Epithelial cell of esophagus (primary cell): ENCODE data around the gene TM9SF4.
A peak's percentile ranks its signal among the peaks of the same experiment; 100 is the strongest.

Experiments used
- DNase-seq: peaks from one replicate; pipeline ENCODE4 v3.0.0; 2010; ENCODE audit warnings: low read depth
- H3K4me3 ChIP-seq: 2 replicates; pipeline ENCODE4 v1.5.1; 2011; ENCODE audit warnings: mild to moderate bottlenecking, low read length, control low read depth
- TF ChIP-seq, protein P1 (sequence below): IDR thresholded peaks from 2 replicates; pipeline ENCODE4 v1.5.1; 2011; ENCODE audit warnings: low read depth, mild to moderate bottlenecking, low read length, control low read depth, inconsistent platforms; ENCODE audit not compliant: insufficient read depth; ENCODE audit errors: missing control alignments

TM9SF4 gene, protein sequence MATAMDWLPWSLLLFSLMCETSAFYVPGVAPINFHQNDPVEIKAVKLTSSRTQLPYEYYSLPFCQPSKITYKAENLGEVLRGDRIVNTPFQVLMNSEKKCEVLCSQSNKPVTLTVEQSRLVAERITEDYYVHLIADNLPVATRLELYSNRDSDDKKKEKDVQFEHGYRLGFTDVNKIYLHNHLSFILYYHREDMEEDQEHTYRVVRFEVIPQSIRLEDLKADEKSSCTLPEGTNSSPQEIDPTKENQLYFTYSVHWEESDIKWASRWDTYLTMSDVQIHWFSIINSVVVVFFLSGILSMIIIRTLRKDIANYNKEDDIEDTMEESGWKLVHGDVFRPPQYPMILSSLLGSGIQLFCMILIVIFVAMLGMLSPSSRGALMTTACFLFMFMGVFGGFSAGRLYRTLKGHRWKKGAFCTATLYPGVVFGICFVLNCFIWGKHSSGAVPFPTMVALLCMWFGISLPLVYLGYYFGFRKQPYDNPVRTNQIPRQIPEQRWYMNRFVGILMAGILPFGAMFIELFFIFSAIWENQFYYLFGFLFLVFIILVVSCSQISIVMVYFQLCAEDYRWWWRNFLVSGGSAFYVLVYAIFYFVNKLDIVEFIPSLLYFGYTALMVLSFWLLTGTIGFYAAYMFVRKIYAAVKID

DNA sequence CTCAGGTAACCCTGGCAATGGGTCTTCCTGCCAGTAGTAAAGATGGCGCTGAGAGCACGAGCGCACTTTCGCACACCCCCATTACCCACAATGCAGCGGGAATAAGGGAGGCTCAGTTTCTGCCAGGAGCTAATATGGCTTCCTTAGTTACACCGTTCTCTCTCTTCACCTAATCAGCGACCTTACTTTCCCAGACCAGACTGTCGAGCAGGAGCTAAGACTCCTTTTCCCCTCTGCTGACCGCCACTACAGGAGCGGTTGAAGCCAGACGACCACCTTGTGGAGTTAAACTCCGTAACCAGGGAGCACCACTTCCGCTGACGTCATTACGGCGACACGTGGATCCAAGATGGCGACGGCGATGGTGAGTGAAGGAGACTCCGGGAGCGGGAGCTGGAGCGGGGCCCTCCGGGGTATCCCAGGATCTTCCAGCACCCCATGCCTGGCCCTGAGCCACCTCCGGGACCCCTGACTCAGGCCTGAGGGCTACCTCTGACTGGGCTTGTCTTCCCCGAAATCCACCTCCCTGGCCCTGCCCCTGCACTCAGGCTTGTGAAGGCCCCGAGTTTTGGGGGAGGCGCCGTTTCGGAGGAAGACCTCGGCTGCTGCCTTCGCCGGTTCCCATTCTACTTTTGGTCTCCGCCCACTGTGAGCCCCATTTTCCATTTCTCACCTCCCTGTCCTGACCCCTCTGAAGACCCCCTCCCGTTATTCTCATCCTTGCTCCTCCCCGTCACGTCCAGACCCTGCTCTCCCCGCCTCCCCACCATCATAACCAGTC, at the start of gene TM9SF4:
Gene TM9SF4 (plus strand): TSS at position 323 of the 781 bp plus-strand sequence. CDS start 27 bp downstream, at position 350.
- DNase-seq, result peak; percentile 94
- TF ChIP-seq, protein P1, sequence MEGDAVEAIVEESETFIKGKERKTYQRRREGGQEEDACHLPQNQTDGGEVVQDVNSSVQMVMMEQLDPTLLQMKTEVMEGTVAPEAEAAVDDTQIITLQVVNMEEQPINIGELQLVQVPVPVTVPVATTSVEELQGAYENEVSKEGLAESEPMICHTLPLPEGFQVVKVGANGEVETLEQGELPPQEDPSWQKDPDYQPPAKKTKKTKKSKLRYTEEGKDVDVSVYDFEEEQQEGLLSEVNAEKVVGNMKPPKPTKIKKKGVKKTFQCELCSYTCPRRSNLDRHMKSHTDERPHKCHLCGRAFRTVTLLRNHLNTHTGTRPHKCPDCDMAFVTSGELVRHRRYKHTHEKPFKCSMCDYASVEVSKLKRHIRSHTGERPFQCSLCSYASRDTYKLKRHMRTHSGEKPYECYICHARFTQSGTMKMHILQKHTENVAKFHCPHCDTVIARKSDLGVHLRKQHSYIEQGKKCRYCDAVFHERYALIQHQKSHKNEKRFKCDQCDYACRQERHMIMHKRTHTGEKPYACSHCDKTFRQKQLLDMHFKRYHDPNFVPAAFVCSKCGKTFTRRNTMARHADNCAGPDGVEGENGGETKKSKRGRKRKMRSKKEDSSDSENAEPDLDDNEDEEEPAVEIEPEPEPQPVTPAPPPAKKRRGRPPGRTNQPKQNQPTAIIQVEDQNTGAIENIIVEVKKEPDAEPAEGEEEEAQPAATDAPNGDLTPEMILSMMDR, result no peak
- H3K4me3 ChIP-seq, result peak within 1 kb of the TSS; percentile 89

DNA sequence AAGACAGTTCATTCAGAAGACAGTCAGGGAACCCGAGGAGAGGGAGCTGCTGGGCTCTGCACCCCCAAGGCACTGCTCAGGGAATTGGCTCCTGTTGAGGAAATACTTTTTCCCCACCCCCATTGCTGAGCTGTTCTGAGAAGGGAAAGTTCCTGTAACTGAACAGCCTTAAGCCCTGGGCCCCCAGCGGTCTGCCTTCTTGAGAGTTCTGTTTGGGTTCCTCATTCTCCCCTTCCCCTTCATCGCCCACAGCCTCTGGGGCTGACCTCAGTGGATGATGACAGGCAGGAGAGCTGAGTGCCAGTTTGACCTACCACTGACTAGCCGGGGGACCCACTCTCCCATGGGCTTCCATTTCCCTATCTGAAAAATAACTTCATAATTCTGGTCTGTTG, 46.7 kb upstream of the TM9SF4 start:
- TF ChIP-seq, protein P1, result no peak
- no peak for DNase-seq
- no peak overlapping the region for H3K4me3 ChIP-seq

DNA sequence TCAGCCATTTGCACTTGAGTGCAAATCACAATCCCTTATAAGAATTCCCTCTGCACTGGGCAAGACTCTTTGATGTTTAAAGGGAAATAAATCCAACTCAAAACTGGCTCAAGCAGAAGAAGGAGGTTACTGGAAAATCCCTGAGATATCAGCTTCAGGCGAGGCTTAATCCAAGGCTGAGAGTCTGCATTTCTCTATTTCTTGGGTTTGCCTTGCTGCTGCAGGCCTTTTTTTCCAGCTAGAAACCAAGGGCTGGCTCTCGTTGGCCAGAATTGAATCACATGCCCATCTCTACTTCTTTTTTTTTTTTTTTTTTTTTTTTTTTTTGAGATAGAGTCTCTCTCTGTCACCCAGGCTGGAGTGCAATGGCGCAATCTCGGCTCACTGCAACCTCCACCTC, 45.8 kb upstream of the TM9SF4 start:
- TF ChIP-seq, protein P1, result no peak
- H3K4me3 ChIP-seq, result no peak overlapping the region
- DNase-seq, result no peak

DNA sequence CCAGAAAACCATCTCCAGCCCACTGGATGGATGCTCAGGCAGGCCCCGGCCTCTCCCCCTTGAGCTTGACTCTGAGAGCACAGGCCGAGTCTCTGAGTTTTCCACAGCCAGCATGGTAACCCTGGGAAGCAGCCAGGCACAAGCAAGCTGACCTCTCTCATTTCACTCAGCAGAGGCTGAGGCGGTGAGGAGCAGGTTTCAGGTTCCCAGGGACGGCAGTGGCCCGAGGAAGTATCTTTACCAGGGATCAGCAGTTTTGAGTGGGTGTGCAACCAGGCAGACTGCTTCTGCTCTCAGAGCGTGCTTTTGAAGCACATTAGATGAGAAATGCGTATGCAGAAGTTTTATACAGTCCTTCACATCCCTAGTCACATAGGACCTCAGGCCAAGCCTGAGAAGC, 44.8 kb upstream of the TM9SF4 start:
- DNase-seq, result no peak
- H3K4me3 ChIP-seq, result no peak overlapping the region
- TF ChIP-seq, protein P1, result no peak

DNA sequence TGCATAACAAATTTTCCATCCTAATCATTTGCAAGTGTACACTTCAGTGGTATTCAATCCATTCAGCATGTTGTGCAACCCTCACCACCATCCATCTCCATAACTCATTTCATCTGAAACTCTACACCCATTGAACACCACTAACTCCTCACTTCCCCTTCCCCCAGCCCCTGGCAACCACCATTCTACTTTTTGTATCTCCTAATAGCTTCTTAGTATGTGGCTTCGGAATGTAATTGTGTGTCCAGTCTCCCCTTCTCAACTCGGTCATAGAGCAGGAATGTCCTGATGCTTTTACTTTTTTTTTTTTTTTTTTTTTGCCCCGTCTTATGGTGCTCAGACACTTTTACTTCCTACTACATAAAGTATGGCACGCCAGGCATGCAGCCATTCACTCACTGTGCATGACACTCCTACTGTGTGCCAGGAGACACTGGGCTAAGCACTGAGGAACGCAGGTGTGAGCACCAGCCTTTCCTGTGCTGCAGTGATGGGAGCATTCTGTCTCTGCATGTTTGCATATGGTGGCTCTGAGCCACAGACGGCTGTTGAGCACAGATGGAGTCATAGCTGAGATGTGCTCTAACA, 42.2 kb upstream of the TM9SF4 start:
- DNase-seq, result no peak
- no peak overlapping the region for H3K4me3 ChIP-seq
- TF ChIP-seq, protein P1, result no peak

DNA sequence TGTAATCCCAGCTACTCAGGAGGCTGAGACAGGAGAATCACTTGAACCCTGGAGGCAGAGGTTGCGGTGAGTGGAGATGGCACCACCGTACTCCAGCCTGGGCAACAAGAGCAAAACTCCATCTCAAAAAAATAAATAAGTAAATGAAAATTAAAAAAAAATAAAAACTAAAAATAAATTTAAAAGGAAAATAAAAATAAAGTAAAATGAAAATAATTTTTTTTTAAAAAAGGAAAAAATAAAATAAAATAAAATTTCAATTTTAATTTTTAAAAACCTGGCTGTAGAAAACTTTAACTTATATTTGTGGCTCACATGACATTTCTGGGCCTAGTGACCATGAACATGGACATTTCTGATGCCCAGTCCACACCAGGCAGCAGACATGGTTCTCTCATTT, 41.3 kb upstream of the TM9SF4 start:
- H3K4me3 ChIP-seq, result no peak overlapping the region
- DNase-seq, result no peak
- TF ChIP-seq, protein P1, result no peak
